AG10803 (cell line): ENCODE measurements around the gene ZNF300.

Experiments used
- DNase-seq: peaks from one replicate; pipeline ENCODE4 v3.0.0; 2010; ENCODE audit warnings: low read depth
- H3K4me3 ChIP-seq: 2 replicates; pipeline ENCODE4 v1.5.1; 2011; ENCODE audit warnings: mild to moderate bottlenecking, low read length, control low read depth
- TF ChIP-seq, protein P1 (sequence below): conservative IDR thresholded peaks from 2 replicates; pipeline ENCODE4 v1.5.1; 2011; ENCODE audit warnings: mild to moderate bottlenecking, low read length, control low read depth, inconsistent platforms

The ZNF300 gene

DNA sequence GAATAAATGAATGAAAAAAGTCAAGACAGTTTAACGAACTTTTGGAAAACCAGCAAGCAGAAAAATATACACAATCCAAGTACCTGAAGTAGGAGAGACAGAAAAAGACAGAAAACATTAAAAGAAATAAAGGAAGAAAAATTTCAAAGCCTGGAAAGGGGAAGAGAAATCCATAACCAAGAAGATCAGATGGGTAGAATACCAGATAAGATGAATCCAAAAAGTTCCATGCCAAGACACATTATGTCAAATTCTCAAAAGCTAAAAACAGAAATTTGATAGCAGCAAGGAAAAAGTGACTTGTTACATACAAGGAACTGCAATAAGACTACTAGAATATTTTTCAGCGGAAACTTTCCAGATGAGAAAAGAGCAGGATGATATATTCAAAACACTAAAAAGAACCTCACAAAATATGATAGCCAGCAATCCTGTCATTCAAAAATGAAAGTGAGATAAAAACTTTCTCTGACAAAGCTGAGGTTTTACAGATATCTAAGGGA, 7.6 kb upstream of the ZNF300 start:
- no peak overlapping the region for H3K4me3 ChIP-seq
- TF ChIP-seq, protein P1, sequence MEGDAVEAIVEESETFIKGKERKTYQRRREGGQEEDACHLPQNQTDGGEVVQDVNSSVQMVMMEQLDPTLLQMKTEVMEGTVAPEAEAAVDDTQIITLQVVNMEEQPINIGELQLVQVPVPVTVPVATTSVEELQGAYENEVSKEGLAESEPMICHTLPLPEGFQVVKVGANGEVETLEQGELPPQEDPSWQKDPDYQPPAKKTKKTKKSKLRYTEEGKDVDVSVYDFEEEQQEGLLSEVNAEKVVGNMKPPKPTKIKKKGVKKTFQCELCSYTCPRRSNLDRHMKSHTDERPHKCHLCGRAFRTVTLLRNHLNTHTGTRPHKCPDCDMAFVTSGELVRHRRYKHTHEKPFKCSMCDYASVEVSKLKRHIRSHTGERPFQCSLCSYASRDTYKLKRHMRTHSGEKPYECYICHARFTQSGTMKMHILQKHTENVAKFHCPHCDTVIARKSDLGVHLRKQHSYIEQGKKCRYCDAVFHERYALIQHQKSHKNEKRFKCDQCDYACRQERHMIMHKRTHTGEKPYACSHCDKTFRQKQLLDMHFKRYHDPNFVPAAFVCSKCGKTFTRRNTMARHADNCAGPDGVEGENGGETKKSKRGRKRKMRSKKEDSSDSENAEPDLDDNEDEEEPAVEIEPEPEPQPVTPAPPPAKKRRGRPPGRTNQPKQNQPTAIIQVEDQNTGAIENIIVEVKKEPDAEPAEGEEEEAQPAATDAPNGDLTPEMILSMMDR: no peak
- DNase-seq: no peak

DNA sequence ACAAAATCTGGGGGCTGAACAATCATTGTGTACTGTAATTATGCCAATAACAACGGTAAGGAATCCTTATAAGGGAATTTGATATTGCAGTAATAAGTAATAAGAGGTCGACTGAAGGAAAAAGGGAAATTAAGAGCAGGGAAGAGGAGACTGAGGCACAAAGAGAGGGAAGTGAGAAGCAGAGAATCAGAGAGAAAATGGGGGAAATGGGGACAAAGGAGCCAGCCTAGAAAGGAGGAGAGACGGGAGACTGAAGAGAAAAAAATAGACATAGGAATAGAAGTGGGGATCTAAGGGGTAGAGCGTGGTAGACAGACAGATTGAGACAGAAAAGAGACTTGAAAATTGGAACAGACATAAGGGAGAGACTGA, 518 bp upstream of the ZNF300 start:
- DNase-seq: no peak
- H3K4me3 ChIP-seq: peak overlapping the region; percentile 82
- TF ChIP-seq, protein P1: no peak

- DNase-seq: no peak
- H3K4me3 ChIP-seq: no peak overlapping the region
- TF ChIP-seq, protein P1: no peak
Observed at GRCh38 chr5:150901446-150901845, 3.3 kb downstream of the ZNF300 start.

GRCh38 chr5:150895431-150896428, 9.1 kb downstream of the ZNF300 start:
- no peak overlapping the region for H3K4me3 ChIP-seq
- DNase-seq: no peak
- TF ChIP-seq, protein P1: no peak

GRCh38 chr5:150879358-150879757, 25.4 kb downstream of the ZNF300 start:
- DNase-seq: no peak
- no peak overlapping the region for H3K4me3 ChIP-seq
- TF ChIP-seq, protein P1: no peak

DNA sequence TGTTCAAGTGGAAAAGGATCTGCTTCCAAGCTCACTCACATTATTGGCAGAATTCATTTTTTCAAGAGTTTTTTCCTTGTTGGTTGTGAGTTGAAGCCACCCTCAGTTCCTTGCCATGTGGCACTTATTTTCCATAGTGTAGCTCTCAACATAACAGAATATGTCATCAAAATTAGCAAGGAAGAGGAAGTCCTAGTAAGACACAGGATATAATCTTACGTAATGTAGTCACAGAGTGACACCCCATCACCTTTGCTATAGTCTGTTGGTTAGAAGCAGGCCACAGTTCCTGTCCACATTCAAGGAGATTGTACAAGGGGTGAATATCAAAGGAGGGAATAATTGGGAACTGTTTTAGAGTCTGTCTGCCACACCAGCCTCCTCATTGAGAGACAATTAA, 42.7 kb downstream of the ZNF300 start:
- DNase-seq: no peak
- TF ChIP-seq, protein P1: no peak

More for the DNA sequence above, 42.7 kb downstream of the ZNF300 start:
- no peak overlapping the region for H3K4me3 ChIP-seq
